Activated T-helper 9 cell treated with anti-CD3 and anti-CD28 coated beads, Interleukin-2, amount 50 U/mL, for 16 hours (primary cell): Measurements from ENCODE around the gene NRXN3.
"Not testable (repeated sequence)": the region's sequence is repeated elsewhere in the genome, so short reads cannot be mapped to it uniquely, and the experiment has no call there.

ENCODE experiments used
- DNase-seq: peaks from one replicate; pipeline ENCODE4 v3.0.0-alpha.2; 2020; ENCODE audit warnings: low read depth

The NRXN3 gene

GRCh38 chr14:78403278-78403815 is 233.2 kb downstream of the NRXN3 start:
- DNase-seq, result no peak

GRCh38 chr14:78405079-78405856 is 235.1 kb downstream of the NRXN3 start:
- DNase-seq, result no peak

GRCh38 chr14:78412475-78412874 is 242.3 kb downstream of the NRXN3 start:
- DNase-seq, result no peak

- no peak for DNase-seq
These were observed 244.0 kb downstream of the NRXN3 start for GRCh38 chr14:78414172-78414571.

DNA sequence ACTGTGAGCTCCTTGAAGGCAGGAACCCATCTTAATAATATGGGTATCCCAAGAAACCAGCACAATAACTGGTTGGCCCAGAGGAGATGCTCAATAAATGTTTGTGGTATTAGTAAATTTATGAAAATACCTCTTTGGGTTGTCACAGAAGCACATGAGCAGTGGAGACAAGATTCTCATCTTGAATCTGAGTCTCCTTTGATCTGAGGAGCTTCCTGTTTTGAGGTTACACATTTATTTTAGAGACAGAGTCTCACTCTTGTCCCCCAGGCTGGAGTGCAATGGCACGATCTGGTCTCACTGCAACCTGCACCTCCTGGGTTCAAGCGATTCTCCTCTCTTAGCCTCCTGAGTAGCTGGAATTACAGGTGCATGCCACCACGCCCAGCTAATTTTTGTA is 247.4 kb downstream of the NRXN3 start:
- no peak for DNase-seq

GRCh38 chr14:78424311-78424710 is 254.1 kb downstream of the NRXN3 start:
- DNase-seq, result no peak

DNA sequence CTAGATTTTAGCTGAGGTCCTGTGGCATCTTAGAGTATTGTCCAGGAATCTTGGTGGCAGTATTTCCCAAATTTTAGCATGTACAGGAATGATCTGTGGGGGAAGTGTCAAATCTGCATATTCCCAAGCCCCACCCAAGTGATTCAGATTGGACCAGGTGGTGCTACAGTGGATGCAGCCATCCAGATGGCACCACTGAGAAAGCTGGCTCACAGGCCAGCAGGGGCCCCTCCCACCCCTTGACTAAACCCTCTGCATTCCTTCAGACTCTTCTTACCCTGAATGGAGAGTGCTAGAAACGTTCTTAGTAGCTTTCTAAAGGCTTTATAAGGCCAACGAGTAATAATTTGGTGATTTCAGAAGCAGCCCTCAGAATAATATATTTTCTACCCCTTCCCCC is 255.2 kb downstream of the NRXN3 start:
- no peak for DNase-seq

DNA sequence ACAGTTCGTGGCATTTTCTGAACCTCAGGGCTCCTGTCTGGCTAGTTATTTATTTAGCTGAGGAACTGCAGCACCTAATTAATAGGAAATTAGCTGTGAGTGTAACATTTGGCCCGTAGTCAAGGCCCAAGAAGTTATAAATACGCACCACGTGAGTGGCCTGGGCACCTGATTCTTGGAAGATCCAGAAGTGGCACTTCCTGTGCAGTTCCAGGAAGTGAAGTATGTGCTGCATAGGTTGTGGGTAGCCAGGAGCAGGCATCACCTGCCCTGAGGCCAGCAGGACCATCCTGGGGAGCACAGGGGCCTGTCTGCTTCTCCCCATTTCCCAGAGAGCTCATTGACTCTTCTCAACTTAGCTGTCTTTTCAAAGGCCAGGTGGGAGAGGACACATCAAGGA is 255.6 kb downstream of the NRXN3 start:
- no peak for DNase-seq

DNA sequence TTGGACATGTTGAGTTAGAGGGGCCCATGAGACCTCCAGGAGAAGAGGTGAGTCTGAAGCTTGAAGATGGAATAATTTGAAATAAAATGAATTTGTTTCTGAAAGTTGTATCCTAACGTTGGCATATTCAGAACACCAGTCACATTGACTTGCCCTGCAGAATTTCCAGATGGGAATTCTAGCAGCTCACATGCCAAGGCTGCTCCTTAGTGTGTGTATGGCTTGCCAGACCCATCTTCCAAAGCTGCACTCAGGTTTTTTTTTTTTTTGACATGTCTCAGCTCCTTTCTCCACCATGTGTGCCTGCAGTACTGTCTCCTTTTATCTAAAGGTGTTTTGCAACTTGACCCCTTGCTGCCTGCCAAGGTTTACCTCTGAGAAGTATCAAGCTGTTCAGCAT is 261.9 kb downstream of the NRXN3 start:
- no peak for DNase-seq

- not testable (repeated sequence) for DNase-seq
These were observed 267.3 kb downstream of the NRXN3 start for GRCh38 chr14:78437448-78437847.

- no peak for DNase-seq
These were observed 270.3 kb downstream of the NRXN3 start for GRCh38 chr14:78440356-78440894.

DNA sequence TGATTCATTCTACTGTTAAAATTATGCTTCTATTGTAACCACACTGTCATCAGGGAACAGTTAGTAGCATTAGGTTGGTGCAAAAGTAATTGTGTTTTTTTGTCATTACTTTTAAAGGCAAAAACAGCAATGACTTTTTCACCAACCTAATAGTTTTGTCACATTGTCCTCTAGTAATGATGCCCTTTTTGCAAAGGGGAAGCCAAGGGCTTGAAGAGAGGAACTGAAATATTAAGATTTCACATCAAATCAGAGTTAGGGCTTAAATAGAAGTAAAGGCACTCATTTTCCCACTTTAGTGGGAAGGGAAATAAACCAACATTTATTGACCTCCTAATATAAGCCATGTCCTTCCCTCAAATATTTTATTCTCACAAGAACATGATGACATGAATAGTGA is 273.7 kb downstream of the NRXN3 start:
- DNase-seq, result no peak

DNA sequence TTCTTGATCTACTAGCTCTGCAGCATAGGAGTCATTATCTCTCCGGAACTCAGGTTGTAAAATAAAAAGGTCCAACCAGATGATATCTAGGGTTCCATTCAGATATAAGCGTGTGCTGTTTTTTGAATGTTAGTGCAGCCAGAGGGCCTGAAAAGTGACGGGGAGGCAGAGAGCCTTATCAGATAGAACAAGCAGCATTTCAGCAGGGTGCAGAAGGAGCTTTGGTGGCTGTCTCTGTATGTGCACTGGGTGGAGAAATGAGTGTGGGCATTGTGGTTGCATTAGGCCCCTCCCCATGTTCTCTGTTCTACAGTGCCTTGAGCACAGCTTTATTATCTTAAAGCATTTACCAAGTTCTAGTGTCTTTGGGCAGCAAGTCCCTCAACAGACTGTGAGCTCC is 275.1 kb downstream of the NRXN3 start:
- DNase-seq, result no peak

DNA sequence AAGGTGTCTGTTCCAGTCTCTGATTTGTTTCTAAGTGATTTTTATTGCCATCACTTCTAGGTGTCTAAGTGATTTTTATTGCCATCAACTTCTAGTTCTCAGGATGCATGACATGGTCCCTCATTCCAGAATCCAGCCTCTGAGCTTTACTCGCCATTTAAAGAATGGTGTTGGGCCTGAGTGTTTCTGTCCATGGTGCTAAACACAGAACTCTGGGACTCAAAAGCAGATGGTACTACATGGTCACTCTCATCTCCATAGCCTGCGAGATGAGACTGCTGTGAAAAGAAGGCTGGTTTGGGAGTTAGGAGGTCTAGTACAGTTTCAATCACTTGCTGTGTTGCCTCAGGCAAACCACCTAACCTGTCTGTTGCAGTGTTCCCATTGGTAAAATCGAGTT is 276.6 kb downstream of the NRXN3 start:
- no peak for DNase-seq

DNA sequence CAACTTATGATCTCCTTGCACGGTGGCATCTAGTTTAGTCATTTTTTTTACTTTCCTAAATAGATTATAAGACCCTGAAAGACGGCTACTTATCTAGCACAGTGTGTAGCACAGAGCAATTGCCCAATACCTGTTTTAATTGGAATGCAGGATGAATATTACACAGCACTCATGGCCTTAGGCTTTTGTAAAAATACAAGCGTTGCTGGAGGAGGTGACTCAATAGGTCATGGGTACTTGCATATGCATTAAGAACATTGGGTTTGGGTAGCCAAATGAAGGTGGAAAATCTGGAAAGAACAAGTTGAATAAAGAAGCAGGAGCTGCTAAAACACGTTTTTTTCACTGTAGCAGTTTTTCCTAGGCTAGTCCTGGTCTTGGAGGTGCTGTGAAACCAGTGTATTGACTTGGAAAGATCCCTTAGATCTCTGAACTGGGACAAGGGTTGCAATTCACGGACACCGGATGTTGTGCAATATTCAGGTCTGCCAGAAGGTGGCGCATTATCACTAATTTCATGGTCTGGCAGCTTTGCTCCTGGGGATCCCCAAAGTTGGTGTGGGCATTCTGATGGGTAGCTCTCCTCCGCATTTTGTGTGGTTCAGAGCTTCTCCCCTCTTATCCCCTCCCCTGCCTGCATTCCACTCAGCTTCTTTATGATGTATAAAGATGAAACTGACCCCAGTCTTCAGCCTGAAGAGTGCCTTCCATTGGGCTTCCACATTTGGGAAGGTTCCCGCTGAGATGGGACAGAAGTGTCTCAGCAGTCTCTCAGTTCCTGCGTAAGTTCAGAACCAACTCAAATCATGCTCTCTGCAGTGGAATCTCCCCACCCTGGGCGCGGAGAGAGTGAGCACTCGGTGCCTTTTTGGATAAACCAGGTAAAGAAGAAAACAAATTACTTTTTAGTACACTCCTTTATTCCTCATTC is 278.3 kb downstream of the NRXN3 start:
- DNase-seq, result no peak

DNA sequence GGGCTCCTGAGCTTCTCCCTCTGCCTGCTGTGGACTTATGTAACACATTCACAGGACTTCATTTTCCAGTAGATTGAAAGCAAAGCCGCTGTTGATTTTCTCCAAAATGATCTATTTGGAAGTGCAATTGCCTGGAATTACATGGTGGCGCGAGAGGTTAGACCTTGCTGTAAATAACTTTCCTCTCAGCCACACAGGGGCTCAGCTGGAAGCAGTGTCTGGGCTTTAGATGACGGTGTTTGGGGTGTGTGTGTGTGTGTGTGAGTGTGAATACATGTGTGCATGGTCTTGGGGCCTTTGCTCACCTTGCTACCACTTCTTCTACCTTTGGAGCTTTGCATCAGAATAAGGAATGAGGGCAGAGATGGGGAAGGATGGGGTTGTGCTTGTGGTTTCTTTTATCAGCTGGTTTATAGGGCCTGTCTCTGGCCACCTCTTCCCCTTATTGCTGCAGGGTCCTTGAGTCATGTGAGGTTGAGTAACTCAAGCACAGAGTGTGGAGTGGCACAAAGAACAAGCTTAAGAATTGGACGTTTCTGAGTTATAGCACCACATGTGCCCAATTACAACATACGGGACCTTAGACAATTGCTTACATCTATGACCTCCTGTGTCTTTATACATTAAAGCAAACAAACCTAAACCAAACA is 280.6 kb downstream of the NRXN3 start:
- no peak for DNase-seq

DNA sequence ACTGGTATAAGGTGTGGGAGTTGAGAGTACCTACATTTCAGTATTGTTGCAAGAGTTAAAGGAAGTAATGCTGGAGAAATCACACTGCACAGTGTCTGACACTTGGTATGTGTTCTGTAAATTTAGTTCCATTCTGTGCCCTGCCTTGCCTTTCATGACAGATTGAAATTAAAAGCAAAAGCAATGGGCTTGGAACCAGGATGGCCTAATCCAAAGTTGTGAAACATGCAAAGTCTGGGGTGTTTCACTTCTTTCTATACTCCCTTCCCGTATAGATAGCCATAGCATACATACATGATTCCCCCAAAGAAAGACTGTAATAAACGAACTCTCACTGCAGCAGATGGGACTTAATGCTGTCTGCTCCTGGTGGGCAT is 281.1 kb downstream of the NRXN3 start:
- DNase-seq, result no peak

- DNase-seq, result no peak
These were observed 285.8 kb downstream of the NRXN3 start for GRCh38 chr14:78455896-78456435.

DNA sequence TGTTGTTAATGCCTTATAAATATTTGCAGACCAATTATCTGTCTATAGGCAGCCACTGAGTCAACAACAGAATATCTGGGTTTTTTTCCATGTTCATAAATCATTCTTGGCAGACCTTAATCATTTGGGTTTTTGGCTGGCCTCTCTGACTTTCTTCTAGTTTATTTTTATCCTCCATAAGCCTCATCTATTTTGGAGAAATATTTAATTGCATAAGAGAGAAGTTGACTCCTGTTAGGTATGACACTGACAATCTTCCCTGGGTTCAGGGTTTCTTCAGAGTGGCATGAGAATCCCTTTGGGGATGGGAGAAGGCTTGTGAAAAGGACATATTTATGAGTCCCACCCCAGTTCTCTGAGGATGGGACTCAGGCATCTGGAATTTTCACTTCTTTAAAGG is 299.8 kb downstream of the NRXN3 start:
- DNase-seq, result no peak

DNA sequence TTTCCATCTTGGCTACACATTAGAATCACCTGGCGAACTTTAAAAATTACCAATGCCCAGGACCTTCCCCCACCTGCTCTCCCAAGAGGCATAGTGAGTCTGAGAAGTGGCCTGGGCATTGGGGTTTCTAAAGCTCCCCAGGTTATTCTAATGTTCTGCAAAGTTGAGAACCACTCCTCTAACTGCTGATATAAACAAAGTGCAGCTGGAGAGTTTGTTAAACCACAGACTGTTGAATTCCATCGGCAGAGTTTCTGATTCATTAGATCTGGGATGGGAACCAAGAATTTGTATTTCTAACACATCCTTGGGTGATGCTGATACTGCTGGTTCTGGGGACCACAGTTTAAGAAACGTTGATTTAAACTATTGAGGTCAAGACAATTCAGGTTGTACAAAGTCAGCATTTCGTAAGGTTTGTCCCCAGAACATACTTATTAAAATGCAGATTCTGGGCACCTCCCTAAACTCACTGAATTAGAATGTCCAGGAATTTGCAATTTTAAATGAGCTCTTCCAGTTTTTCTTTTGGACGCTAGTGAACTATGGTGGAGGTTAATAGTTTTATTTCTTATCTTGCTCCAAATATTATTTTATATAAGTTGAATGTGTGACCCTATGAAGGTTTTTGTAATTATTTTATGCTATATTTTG is 309.1 kb downstream of the NRXN3 start:
- no peak for DNase-seq

GRCh38 chr14:78484028-78484427 is 313.9 kb downstream of the NRXN3 start:
- no peak for DNase-seq
